ENCODE data around the gene IRAK1BP1. TPM values are rescaled to one million over a fixed set of nuclear protein-coding genes. Genes with fewer than 3 reads are reported as not detected.

The IRAK1BP1 gene
- total RNA-seq, 1 donor from 2014 or later: 7.0 TPM

DNA sequence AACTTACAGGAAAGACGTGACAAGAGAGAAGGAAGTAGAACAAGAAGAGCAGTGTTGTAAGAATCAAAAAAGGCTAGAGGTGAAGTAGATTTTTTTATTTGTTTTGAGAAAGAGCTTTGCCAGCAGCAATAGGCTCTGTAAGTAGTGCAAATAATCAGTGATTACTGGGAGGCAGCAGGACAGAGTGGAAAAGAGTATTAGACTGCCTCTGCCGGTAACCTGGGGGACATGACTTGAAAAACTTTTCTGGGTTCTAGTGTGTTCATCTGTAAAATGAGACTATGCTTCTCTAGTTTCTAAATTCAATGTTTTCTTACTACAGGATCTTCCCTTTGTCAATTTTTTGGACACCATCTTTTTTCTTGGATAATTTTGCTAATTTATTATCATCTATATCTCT is 5.8 kb upstream of the IRAK1BP1 start:
- Mint-ChIP-seq H3K27ac (no peak overlapping the region), H3K9me3 (peaks cover 5% of the 10 kb centered on the region), H3K27me3 (no peaks in the 10 kb centered on the region), H3K36me3 (peaks cover 4% of the 10 kb centered on the region), H3K4me3 (no peak overlapping the region), H3K4me1 (ENCODE audit: unreplicated experiment) (no peaks in the 10 kb centered on the region)
- no peak for DNase-seq (ENCODE audit: extremely low spot score, unreplicated experiment)
- peak; percentile 17 for TF ChIP-seq CTCF (conservative IDR thresholded peaks at IDR 0.05)

GRCh38 chr6:78863576-78863975 is 3.8 kb upstream of the IRAK1BP1 start:
- no peak for TF ChIP-seq CTCF (conservative IDR thresholded peaks at IDR 0.05)
- no peaks in the 10 kb centered on the region for H3K27me3 Mint-ChIP-seq
- H3K4me3 Mint-ChIP-seq: no peak overlapping the region
- peaks cover 9% of the 10 kb centered on the region for H3K4me1 Mint-ChIP-seq (ENCODE audit: unreplicated experiment)
- H3K27ac Mint-ChIP-seq: no peak overlapping the region
- DNase-seq (ENCODE audit: extremely low spot score, unreplicated experiment): no peak
- peaks cover 1% of the 10 kb centered on the region for H3K9me3 Mint-ChIP-seq
- H3K36me3 Mint-ChIP-seq: peaks cover under 1% of the 10 kb centered on the region

- peaks cover 11% of the 10 kb centered on the region for H3K4me1 Mint-ChIP-seq (ENCODE audit: unreplicated experiment)
- peaks cover under 1% of the 10 kb centered on the region for H3K36me3 Mint-ChIP-seq
- no peaks in the 10 kb centered on the region for H3K27me3 Mint-ChIP-seq
- DNase-seq (ENCODE audit: extremely low spot score, unreplicated experiment): no peak
- H3K27ac Mint-ChIP-seq: no peak overlapping the region
- TF ChIP-seq CTCF (conservative IDR thresholded peaks at IDR 0.05): no peak
- H3K9me3 Mint-ChIP-seq: no peaks in the 10 kb centered on the region
- peak overlapping the region; percentile 21 for H3K4me3 Mint-ChIP-seq
Observed at GRCh38 chr6:78864957-78865356, 2.4 kb upstream of the IRAK1BP1 start.

DNA sequence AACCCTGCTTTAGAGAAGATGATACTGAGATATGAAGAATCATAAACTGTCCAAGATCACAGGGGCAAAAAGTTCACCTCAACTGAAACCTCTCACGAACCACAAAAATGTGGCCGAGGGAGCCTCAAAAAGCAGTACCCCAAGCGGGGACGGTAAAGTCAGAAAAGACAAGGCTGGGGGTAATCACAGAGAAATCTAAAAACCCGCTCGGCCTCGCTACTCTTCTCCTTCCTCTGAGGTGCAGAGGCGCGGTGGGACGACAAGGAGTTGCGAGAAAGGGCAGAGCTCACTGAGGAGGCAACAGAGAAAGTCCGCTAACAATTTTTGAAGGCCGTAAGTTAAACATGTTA is 356 bp upstream of the IRAK1BP1 start:
- no peak for TF ChIP-seq CTCF (conservative IDR thresholded peaks at IDR 0.05)
- H3K27ac Mint-ChIP-seq: peak overlapping the region; percentile 98
- H3K9me3 Mint-ChIP-seq: no peaks in the 10 kb centered on the region
- H3K36me3 Mint-ChIP-seq: peaks cover 13% of the 10 kb centered on the region
- peak overlapping the region; percentile 99 for H3K4me3 Mint-ChIP-seq
- no peak for DNase-seq (ENCODE audit: extremely low spot score, unreplicated experiment)
- peaks cover 16% of the 10 kb centered on the region for H3K4me1 Mint-ChIP-seq (ENCODE audit: unreplicated experiment)
- H3K27me3 Mint-ChIP-seq: no peaks in the 10 kb centered on the region

DNA sequence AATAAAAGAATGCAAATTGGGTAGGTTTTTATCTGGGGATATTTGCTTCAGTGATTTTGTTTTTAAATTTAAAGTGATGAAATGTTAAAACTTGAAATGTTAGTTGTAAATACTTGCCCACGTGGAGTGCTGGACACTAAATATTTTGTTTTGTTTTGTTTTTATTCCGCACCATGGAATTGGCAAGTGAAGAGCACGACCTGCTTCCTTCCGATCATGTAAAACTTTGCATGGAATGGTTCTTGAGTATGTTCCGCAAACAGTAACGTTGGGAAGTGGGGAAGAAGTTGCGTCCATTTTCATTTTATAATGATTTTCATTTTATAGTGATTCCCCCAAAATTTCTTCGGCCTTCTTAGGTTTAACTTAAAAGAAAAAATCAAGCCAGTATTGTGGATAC is 765 bp downstream of the IRAK1BP1 start:
- Mint-ChIP-seq H3K4me1 (ENCODE audit: unreplicated experiment) (peaks cover 16% of the 10 kb centered on the region), H3K9me3 (no peaks in the 10 kb centered on the region), H3K27ac (peak overlapping the region; percentile 98), H3K4me3 (peak overlapping the region; percentile 99), H3K27me3 (no peaks in the 10 kb centered on the region), H3K36me3 (peaks cover 13% of the 10 kb centered on the region)
- no peak for TF ChIP-seq CTCF (conservative IDR thresholded peaks at IDR 0.05)
- DNase-seq (ENCODE audit: extremely low spot score, unreplicated experiment): no peak

DNA sequence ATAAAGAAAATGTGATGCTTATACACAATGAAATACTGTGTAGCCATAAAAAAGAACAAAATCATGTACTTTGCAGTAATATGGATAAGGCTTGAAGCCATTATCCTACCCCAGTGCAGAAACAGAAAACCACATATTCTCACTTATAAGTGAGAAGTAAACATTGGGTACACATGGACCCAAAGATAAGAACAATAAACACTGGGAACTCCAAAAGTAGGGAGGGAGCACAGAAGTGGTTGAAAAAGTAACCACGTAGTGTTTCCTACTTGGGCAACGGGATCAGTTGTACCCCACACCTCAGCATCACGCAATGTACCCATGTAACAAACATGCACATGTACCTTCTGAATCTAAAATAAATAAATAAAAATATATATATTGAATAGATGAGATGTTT is 8.2 kb downstream of the IRAK1BP1 start:
- H3K9me3 Mint-ChIP-seq: peaks cover 5% of the 10 kb centered on the region
- TF ChIP-seq CTCF (conservative IDR thresholded peaks at IDR 0.05): no peak
- H3K36me3 Mint-ChIP-seq: peaks cover 39% of the 10 kb centered on the region
- no peak for DNase-seq (ENCODE audit: extremely low spot score, unreplicated experiment)
- no peaks in the 10 kb centered on the region for H3K4me1 Mint-ChIP-seq (ENCODE audit: unreplicated experiment)
- H3K27me3 Mint-ChIP-seq: no peaks in the 10 kb centered on the region
- H3K27ac Mint-ChIP-seq: no peak overlapping the region
- H3K4me3 Mint-ChIP-seq: no peak overlapping the region
